Measurements from ENCODE around the gene SLC25A48. TPM values are rescaled to one million over a fixed set of nuclear protein-coding genes. Genes with fewer than 3 reads are reported as not detected.

The SLC25A48 gene
- total RNA-seq, 2 donors from 2014 or later: 0.99 to 1.0 TPM

DNA sequence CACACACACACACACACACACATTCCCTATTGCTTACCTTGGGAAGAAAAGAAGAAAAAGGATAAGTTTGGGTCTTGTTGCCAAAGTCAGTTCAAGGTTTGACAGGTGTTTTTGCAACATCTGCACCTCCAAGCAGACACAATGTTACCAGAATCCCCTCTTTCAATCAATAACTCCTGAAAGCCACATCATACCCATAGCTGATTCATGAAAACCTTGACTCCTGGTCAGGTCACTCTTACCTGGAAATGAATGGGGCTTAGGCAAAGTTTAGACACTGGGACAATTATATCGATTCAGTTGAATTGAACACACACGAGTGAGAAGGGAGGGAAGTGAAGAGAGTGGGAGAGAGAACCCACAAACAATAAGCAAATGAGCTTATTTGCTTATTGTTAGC is 34.2 kb downstream of the SLC25A48 start:
- H3K4me1 ChIP-seq: no peaks in the 10 kb centered on the region
- 51 to 67% methylated on average over 2 of the region's 2 CpGs for WGBS, 2 donors
- ATAC-seq (no peak), DNase-seq (no peak)
- no peak overlapping the region for H3K27ac ChIP-seq
- no peaks in the 10 kb centered on the region for H3K9me3 ChIP-seq
- H3K27me3 ChIP-seq: no peaks in the 10 kb centered on the region
- no peak overlapping the region for H3K4me3 ChIP-seq
- intact Hi-C loops (cut with DNase I): no loop called here
- TF ChIP-seq, protein P1, sequence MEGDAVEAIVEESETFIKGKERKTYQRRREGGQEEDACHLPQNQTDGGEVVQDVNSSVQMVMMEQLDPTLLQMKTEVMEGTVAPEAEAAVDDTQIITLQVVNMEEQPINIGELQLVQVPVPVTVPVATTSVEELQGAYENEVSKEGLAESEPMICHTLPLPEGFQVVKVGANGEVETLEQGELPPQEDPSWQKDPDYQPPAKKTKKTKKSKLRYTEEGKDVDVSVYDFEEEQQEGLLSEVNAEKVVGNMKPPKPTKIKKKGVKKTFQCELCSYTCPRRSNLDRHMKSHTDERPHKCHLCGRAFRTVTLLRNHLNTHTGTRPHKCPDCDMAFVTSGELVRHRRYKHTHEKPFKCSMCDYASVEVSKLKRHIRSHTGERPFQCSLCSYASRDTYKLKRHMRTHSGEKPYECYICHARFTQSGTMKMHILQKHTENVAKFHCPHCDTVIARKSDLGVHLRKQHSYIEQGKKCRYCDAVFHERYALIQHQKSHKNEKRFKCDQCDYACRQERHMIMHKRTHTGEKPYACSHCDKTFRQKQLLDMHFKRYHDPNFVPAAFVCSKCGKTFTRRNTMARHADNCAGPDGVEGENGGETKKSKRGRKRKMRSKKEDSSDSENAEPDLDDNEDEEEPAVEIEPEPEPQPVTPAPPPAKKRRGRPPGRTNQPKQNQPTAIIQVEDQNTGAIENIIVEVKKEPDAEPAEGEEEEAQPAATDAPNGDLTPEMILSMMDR (IDR thresholded peaks at IDR 0.05): no peak
- TF ChIP-seq POLR2A (IDR thresholded peaks at IDR 0.05): no peak
- no peaks in the 10 kb centered on the region for H3K36me3 ChIP-seq (replicated peaks in 1 of 2; ENCODE audit: insufficient read depth in 1 of 2, low read depth in 2 of 2)

DNA sequence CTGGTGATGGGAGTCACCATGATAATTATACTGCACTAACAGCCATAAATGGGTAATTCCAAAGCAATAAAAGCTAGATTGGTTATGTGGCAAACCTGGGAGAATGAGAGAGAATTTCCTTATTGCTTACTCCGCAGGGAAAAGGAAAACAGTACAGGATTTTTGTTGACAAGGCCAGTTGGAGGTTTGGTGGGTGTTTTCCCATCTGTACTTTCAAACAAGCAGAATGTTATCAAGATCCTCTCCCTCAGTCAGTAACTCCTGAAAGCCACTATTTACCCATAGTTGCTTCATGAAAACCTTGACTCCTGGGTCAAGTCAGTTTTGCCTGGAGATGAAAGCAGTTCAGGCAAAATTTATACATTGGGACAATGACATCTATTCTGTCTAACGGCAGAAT is 34.8 kb downstream of the SLC25A48 start:
- Histone ChIP-seq H3K4me3 (no peak overlapping the region), H3K27ac (no peak overlapping the region), H3K27me3 (no peaks in the 10 kb centered on the region), H3K36me3 (replicated peaks in 1 of 2; ENCODE audit: insufficient read depth in 1 of 2, low read depth in 2 of 2) (no peaks in the 10 kb centered on the region), H3K9me3 (no peaks in the 10 kb centered on the region), H3K4me1 (no peaks in the 10 kb centered on the region)
- DNase-seq (no peak), ATAC-seq (no peak)
- TF ChIP-seq, protein P1 (IDR thresholded peaks at IDR 0.05): no peak
- no peak for TF ChIP-seq POLR2A (IDR thresholded peaks at IDR 0.05)
- WGBS, 2 donors: 64 to 78% methylated on average over 2 of the region's 2 CpGs
- intact Hi-C loops (cut with DNase I): no loop called here

DNA sequence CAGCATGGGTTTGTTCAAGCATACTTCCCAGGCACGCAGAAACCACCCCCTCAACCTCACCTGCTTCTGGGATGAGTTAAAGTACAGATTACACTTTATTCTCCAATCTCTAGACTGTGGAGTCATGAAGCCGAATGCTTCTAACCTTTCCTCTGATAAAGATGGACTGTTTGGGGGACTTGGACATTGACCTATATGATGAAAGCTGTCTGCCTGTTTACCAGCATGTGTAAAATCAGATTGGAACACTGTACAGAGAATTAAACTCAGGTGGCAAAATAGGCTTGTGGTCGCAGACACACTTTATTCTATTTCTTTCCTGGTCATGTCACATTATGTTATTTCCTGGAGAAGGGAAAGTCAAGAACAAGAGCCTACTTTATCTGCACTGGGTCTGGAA is 35.5 kb downstream of the SLC25A48 start:
- Histone ChIP-seq H3K36me3 (replicated peaks in 1 of 2; ENCODE audit: insufficient read depth in 1 of 2, low read depth in 2 of 2) (no peaks in the 10 kb centered on the region), H3K27me3 (no peaks in the 10 kb centered on the region), H3K4me3 (no peak overlapping the region), H3K9me3 (no peaks in the 10 kb centered on the region), H3K4me1 (no peaks in the 10 kb centered on the region), H3K27ac (no peak overlapping the region)
- TF ChIP-seq POLR2A (IDR thresholded peaks at IDR 0.05): no peak
- TF ChIP-seq, protein P1 (IDR thresholded peaks at IDR 0.05): no peak
- intact Hi-C loops (cut with DNase I): no loop called here
- WGBS, 2 donors: 68 to 85% methylated on average over 3 of the region's 3 CpGs
- DNase-seq (no peak), ATAC-seq (no peak)

DNA sequence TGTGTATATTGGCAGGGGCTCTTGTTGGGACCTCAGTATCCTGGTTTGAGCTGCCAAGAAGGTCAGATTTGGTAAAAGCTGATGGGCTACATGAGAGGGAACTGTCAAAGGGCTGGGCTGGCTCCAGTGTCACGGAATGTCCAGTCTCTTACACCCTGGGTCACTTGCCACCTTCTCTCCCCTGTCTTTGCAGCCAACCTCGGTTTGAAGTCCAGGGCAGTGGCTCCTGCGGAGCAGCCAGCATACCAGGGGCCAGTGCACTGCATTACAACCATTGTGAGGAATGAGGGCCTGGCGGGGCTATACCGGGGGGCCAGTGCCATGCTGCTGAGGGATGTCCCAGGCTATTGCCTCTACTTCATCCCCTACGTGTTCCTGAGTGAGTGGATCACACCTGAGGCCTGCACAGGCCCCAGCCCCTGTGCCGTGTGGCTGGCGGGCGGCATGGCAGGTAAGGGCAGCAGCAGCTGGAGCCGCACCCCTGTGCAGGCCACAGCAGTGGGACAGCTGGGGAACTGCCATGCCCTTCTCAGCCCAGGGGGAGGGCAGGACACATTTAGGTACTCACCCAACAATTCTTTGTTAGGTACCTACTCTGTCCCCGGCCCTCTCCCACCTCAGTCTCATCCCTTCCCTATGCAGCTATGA is 36.9 kb downstream of the SLC25A48 start:
- H3K27me3 ChIP-seq: no peaks in the 10 kb centered on the region
- H3K27ac ChIP-seq: no peak overlapping the region
- TF ChIP-seq POLR2A (IDR thresholded peaks at IDR 0.05): no peak
- TF ChIP-seq, protein P1 (IDR thresholded peaks at IDR 0.05): no peak
- intact Hi-C loops (cut with DNase I): no loop called here
- DNase-seq (no peak), ATAC-seq (no peak)
- no peaks in the 10 kb centered on the region for H3K9me3 ChIP-seq
- H3K4me1 ChIP-seq: no peaks in the 10 kb centered on the region
- H3K4me3 ChIP-seq: no peak overlapping the region
- WGBS, 2 donors: 83 to 96% methylated on average over 2 to 10 of the region's 11 CpGs
- no peaks in the 10 kb centered on the region for H3K36me3 ChIP-seq (replicated peaks in 1 of 2; ENCODE audit: insufficient read depth in 1 of 2, low read depth in 2 of 2)

DNA sequence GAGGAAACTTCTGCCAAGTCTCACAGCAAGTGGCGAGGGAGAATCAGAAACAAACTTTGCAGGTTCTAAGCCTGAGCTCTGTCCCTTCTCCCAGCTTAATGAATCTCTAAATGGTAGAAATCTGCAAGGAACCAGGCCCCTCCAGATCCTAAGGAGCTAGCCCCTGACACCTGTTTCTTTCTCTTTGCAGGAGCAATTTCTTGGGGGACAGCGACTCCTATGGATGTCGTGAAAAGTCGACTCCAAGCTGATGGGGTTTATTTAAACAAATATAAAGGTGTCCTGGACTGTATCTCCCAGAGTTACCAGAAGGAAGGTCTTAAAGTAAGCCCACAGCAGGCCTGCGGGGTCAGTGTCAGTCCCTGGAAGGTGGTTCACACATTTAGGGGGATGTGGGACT is 39.4 kb downstream of the SLC25A48 start:
- intact Hi-C loops (cut with DNase I): no loop called here
- H3K36me3 ChIP-seq (replicated peaks in 1 of 2; ENCODE audit: insufficient read depth in 1 of 2, low read depth in 2 of 2): no peaks in the 10 kb centered on the region
- ATAC-seq: no peak
- DNase-seq: no peak
- TF ChIP-seq, protein P1 (IDR thresholded peaks at IDR 0.05): no peak
- TF ChIP-seq POLR2A (IDR thresholded peaks at IDR 0.05): no peak
- H3K27ac ChIP-seq: no peak overlapping the region
- no peak overlapping the region for H3K4me3 ChIP-seq
- 81 to 83% methylated on average over 5 of the region's 5 CpGs for WGBS, 2 donors
- H3K4me1 ChIP-seq: no peaks in the 10 kb centered on the region
- no peaks in the 10 kb centered on the region for H3K27me3 ChIP-seq
- H3K9me3 ChIP-seq: no peaks in the 10 kb centered on the region
